GM19099 (cell line): ENCODE data around the gene HIP1R.

ENCODE experiments used
- POLR2A ChIP-seq: IDR thresholded peaks from 3 replicates; pipeline ENCODE4 v1.6.1; 2011; ENCODE audit warnings: low read depth; ENCODE audit not compliant: insufficient read length; ENCODE audit errors: extremely low read depth

The HIP1R gene

DNA sequence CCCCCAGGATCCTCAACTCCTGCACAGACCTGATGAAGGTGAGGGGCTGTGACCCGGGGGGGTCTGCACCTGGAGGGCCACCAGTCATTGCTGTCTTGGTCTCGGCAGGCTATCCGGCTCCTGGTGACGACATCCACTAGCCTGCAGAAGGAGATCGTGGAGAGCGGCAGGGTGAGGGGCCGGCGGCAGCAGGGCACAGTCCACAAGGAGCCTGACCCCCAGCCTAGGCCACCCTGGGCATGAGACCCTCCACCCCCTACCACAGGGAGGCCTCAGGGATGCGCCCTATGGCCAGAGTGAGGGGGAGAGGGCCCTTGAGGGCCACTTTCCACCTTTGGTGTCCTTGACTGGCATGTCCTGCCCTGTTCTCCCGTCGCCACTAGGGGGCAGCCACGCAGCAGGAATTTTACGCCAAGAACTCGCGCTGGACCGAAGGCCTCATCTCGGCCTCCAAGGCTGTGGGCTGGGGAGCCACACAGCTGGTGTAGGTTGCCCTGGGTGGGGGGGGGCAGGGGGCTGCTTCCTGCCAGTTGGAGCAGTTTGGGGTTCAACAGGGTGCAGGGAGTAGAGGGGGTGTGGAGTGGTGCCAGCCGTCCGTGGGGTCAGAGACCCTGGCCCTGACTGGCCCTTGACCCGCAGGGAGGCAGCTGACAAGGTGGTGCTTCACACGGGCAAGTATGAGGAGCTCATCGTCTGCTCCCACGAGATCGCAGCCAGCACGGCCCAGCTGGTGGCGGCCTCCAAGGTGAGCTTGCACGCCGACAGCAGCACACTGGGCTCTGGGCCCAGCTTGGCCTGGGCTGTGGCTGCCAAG is 25.0 kb downstream of the HIP1R start:
- no peak for TF ChIP-seq POLR2A

DNA sequence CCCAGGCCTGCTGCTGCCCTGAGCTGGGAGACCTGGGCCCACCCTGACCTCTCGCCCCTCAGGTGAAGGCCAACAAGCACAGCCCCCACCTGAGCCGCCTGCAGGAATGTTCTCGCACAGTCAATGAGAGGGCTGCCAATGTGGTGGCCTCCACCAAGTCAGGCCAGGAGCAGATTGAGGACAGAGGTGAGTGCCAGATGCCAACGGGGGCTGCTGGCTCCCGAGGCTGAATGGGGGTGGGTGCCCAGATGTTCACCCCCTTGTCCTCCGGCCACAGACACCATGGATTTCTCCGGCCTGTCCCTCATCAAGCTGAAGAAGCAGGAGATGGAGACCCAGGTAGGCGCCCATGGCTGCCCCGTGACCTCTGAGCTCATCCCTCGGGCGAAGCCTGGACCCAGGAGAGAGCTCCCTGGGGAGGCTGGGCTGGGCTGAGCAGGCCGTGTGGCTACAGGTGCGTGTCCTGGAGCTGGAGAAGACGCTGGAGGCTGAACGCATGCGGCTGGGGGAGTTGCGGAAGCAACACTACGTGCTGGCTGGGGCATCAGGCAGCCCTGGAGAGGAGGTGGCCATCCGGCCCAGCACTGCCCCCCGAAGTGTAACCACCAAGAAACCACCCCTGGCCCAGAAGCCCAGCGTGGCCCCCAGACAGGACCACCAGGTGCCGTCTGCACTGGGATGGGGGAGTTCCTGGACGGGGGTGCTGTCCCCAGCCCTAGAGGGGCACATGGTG is 25.8 kb downstream of the HIP1R start:
- TF ChIP-seq POLR2A = no peak

GRCh38 chr12:122861587-122861970 is 26.3 kb downstream of the HIP1R start:
- no peak for TF ChIP-seq POLR2A

GRCh38 chr12:122862110-122862634 is 26.9 kb downstream of the HIP1R start:
- no peak for TF ChIP-seq POLR2A

- no peak for TF ChIP-seq POLR2A
Measured at GRCh38 chr12:122862872-122863701, 27.8 kb downstream of the HIP1R start.

DNA sequence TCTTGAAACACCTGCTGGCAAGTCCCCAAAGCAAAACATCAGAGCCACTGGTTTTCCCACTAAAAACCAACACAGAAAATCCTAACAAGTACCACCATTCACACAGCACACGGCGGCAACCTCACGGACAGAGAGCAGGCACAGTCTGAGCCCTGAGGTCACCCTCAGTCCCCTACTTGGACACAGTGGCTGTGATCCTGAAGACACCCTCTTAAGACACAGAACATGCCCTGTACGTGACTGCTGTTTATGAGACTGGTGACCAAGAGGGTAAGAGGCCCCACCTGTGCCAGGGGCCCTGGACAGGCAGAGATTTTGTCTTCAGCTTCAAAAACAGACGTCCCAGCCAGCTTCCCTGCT is 29.6 kb downstream of the HIP1R start:
- no peak for TF ChIP-seq POLR2A

DNA sequence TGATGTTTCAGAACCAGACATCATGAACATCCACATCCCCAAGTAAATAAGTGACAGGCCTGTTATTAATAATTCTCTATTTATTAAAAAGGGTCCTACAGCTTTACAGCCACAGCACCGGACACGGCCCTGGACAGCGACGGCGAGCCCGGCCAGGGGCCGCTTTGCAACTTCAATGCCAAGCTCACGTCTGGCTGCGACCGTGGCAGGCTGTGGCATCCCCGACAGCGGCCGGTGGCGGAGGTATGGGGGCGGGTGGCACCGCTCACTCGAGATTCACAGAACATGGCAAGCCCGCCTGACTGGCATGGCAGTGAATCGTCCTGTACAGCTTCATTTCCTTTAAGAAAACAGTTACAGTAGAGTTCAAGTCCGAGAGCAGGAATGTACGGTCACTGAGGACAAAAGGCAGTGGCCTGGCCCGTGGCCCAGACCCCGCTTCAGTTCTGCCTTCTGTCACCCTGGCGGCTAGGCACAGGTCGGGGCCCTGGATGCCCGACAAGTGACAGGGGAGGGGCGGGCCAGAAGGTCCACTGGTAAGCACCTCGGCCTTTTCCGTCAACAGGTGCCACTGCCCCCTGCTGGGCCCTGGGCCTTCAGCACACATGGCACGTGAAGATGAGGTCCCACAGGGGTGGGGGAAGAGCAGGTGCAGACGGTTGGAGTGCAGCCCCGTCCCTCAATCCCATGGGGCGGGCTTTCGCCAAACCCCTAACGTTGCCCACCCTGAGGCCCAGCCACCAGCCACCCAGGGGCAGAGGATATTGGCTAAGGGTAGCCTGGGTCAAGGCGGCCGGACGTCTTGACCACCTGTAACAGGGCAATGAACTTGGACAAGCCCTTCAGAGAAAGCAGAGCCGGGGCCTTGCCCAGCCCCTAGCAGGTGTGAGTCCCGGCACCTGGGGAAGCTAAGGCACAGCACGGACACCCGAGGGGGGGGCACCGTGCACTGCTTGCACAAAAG is 30.3 kb downstream of the HIP1R start:
- no peak for TF ChIP-seq POLR2A

GRCh38 chr12:122866379-122866778 is 31.1 kb downstream of the HIP1R start:
- TF ChIP-seq POLR2A = no peak

DNA sequence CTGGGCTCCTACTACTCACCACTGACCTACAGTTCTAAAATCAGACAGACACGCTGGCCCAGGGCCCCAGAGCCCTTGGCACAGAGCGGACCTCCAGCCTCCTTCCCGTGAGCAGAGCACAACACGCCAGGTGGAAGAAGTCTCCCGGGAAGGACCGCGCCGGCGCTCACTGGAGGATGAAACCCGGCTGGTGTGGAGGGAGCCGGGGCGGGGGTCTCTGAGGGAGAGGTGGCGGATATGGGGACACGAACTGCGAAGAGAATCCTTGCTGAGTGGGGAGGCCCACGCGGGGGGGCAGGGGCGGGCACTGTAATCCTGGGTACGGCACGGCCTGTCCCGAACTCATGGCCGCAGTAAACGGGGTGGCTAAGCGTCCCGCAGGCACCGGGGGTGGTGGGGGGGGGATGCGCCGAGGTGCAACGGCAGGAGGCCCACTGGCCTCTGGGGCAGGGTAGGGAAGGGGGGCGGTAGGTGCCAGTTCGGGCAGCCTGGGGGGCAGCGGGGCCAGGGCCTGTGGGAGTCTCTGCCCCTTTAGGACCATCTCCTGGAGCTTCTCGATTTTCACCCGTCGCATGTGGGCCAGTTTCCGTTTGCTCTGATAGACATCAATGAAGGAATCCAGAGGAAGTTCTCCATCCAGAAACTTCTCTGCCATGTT is 31.8 kb downstream of the HIP1R start:
- TF ChIP-seq POLR2A = no peak

DNA sequence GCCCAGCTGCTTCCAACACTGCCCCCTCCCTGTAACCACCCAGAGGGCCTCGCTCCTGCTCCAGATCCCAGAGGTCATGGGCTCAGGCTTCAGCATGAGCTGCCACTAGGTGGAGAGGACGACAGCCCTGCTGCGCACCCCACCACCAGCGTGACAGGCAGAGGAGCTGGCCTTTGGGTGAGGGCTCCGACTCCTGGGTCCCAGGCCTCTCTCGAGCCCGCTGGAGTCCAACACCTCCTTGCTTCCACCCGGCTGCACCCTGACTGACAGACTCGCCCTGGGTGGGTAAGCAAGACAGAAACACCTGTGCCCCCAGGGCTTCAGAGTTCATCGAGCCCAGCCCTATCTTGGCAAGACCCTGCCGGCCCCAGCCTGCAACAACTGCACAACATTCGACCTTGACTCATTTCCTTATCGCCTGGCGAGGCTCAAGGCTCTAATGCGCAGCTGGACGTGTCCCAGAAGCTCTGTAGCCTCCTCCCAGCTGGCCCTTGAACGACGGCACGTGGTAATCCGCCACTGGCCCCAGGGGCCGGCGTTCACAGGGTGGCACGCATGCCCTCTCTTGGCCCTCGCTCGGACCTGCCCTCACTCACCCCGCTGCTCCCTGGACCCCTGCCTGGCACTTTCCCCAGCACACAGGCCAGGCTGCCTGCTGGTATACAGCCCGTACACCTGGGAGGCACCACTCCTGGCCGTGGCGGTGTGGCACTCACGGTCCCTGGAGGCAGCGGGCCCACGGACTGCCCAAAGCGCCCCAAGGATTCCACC is 32.6 kb downstream of the HIP1R start:
- no peak for TF ChIP-seq POLR2A

DNA sequence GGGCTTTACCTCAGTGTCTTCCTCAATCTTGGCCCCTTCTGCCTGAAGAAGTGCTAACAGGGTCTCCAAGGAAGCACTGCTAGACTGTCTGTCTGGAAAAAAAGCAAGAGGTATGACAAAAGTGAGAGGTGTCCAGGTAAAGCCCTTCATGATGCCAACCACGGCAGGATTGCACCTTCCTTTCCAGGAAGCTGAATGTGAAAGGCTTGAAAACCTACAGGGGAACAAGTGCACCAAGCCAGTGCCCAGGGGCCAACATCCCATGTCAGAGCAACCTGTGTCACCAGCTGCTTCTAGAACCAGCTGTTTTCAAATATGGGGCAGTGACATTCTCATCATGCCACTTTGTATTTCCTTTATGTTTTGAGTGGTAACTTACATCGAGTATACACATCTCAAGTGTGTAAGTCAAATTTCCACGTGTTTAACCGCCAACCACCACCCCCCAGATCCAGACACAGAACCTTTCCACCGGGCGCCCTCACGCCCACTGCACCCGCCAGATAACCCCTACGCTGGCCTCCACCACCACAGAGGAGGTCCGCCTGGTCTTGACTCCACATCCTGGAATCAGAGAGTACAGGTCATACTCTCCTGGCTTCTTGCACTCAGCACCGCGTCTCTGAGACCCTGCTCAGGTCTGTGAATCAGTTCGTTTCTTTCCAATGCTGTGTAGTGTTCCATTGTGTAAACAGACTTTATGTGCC is 33.4 kb downstream of the HIP1R start:
- no peak for TF ChIP-seq POLR2A

DNA sequence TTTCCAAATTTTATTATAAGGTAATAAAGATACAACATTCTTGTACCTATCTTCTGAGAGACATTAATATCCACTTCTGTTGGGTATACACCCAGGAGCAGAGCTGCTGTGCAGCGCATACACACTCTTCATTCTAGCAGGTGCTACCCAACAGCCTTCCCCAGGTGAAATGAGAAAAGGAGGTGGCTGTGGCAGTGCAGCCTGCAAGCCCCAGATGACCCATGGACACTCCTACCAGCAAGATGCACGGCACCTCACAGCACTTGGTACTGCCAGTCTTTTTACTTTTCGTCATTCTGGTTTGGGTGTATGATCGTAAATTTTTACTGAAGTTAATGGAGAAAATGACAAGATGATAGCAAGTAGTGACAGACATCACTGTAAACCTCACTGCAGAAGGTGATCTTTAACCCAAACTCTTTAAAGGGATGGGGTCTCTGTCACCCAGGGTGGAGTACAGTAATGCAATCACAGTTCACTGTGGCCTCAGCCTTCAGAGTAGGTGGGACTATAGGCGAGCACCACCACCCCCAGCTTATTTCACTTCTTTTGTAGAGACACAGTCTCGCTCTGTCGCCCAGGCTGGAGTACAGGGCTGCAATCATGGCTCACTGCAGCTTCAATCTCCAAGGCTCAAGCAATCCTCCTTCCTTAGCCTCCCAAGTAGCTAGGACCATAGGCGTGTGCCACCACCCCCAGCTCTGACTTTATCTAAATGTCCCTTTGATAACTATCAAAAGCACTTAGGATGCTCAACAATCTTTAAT is 34.1 kb downstream of the HIP1R start:
- no peak for TF ChIP-seq POLR2A
